PFSK-1 (cell line): Measurements from ENCODE around the gene TMEM163.

Source experiments
- FOXP2 ChIP-seq: optimal IDR thresholded peaks from 2 replicates; pipeline ENCODE3; 2011; ENCODE audit warnings: borderline replicate concordance, control low read depth, inconsistent platforms; ENCODE audit not compliant: insufficient read depth; ENCODE audit errors: extremely low read length, extremely low read depth
- POLR2AphosphoS5 ChIP-seq: IDR thresholded peaks from 2 replicates; pipeline ENCODE4 v1.6.1; 2012; ENCODE audit warnings: low read depth, mild to moderate bottlenecking, control low read depth, low read length, moderate library complexity
- SIN3A ChIP-seq: IDR thresholded peaks from 2 replicates; pipeline ENCODE4 v1.6.1; 2012; ENCODE audit warnings: mild to moderate bottlenecking, low read length, moderate library complexity, borderline replicate concordance; ENCODE audit not compliant: insufficient read depth
- TAF1 ChIP-seq: IDR thresholded peaks from 2 replicates; pipeline ENCODE4 v1.6.1; 2012; ENCODE audit warnings: low read length, control low read depth, borderline replicate concordance; ENCODE audit not compliant: insufficient read depth
- TF ChIP-seq, protein P1 (sequence below), 2 experiments: IDR thresholded peaks; 2 replicates each; pipeline versions ENCODE4 v1.6.1 to v1.8.0; 2011 to 2012; ENCODE audit warnings: low read depth in 2 of 2, low read length in 2 of 2, control low read depth in 1 of 2, inconsistent platforms in 1 of 2, mild to moderate bottlenecking in 1 of 2, moderate library complexity in 1 of 2; ENCODE audit not compliant: insufficient read depth in 1 of 2

The TMEM163 gene

GRCh38 chr2:134611316-134611715 lies 107.5 kb downstream of the TMEM163 start:
- TF ChIP-seq, protein P1, sequence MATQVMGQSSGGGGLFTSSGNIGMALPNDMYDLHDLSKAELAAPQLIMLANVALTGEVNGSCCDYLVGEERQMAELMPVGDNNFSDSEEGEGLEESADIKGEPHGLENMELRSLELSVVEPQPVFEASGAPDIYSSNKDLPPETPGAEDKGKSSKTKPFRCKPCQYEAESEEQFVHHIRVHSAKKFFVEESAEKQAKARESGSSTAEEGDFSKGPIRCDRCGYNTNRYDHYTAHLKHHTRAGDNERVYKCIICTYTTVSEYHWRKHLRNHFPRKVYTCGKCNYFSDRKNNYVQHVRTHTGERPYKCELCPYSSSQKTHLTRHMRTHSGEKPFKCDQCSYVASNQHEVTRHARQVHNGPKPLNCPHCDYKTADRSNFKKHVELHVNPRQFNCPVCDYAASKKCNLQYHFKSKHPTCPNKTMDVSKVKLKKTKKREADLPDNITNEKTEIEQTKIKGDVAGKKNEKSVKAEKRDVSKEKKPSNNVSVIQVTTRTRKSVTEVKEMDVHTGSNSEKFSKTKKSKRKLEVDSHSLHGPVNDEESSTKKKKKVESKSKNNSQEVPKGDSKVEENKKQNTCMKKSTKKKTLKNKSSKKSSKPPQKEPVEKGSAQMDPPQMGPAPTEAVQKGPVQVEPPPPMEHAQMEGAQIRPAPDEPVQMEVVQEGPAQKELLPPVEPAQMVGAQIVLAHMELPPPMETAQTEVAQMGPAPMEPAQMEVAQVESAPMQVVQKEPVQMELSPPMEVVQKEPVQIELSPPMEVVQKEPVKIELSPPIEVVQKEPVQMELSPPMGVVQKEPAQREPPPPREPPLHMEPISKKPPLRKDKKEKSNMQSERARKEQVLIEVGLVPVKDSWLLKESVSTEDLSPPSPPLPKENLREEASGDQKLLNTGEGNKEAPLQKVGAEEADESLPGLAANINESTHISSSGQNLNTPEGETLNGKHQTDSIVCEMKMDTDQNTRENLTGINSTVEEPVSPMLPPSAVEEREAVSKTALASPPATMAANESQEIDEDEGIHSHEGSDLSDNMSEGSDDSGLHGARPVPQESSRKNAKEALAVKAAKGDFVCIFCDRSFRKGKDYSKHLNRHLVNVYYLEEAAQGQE (IDR thresholded peaks at IDR 0.05; ENCODE audit: insufficient read depth in 1 of 2, low read depth in 2 of 2, low read length in 2 of 2) = no peak
- no peak for TF ChIP-seq FOXP2

GRCh38 chr2:134610871-134611270 lies 107.9 kb downstream of the TMEM163 start:
- no peak for TF ChIP-seq FOXP2
- TF ChIP-seq SIN3A = no peak
- TF ChIP-seq POLR2AphosphoS5 = no peak
- TF ChIP-seq, protein P1 (IDR thresholded peaks at IDR 0.05; ENCODE audit: insufficient read depth in 1 of 2, low read depth in 2 of 2, low read length in 2 of 2) = no peak

- TF ChIP-seq SIN3A = no peak
- TF ChIP-seq POLR2AphosphoS5 = no peak
- no peak for TF ChIP-seq FOXP2
- no peak for TF ChIP-seq TAF1
- TF ChIP-seq, protein P1 (IDR thresholded peaks at IDR 0.05; ENCODE audit: insufficient read depth in 1 of 2, low read depth in 2 of 2, low read length in 2 of 2) = no peak
Measured at GRCh38 chr2:134609924-134610513, 108.8 kb downstream of the TMEM163 start.

- TF ChIP-seq, protein P1 (IDR thresholded peaks at IDR 0.05; ENCODE audit: insufficient read depth in 1 of 2, low read depth in 2 of 2, low read length in 2 of 2) = no peak
- no peak for TF ChIP-seq FOXP2
- TF ChIP-seq TAF1 = no peak
- TF ChIP-seq POLR2AphosphoS5 = no peak
- TF ChIP-seq SIN3A = no peak
Measured at GRCh38 chr2:134603966-134604365, 114.8 kb downstream of the TMEM163 start.

- TF ChIP-seq FOXP2 (no peak), POLR2AphosphoS5 (no peak), SIN3A (no peak), TAF1 (no peak)
- TF ChIP-seq, protein P1 (IDR thresholded peaks at IDR 0.05; ENCODE audit: insufficient read depth in 1 of 2, low read depth in 2 of 2, low read length in 2 of 2) = no peak
Measured at GRCh38 chr2:134602666-134603065, 116.1 kb downstream of the TMEM163 start.
